HG03175 (cell line): ENCODE results near the gene CCL1.
"Not testable (repeated sequence)": the region's sequence is repeated elsewhere in the genome, so short reads cannot be mapped to it uniquely, and the experiment has no call there.

ENCODE experiments used
- ATAC-seq: cut with Tn5 transposase; IDR thresholded peaks from one replicate; pipeline ENCODE4 v1.9.1; 2021; ENCODE audit warnings: mild to moderate bottlenecking, moderate library complexity; ENCODE audit not compliant: unreplicated experiment

CCL1 gene

GRCh38 chr17:34361478-34362061 is 1.5 kb downstream of the CCL1 start:
- peak; percentile 77 for ATAC-seq

GRCh38 chr17:34360601-34361270 is 2.3 kb downstream of the CCL1 start:
- no peak for ATAC-seq

- no peak for ATAC-seq
Measured at GRCh38 chr17:34358631-34359030, 4.4 kb downstream of the CCL1 start.

GRCh38 chr17:34357398-34357797 is 5.6 kb downstream of the CCL1 start:
- ATAC-seq = no peak

- ATAC-seq = no peak
Measured at GRCh38 chr17:34356194-34356593, 6.8 kb downstream of the CCL1 start, which contains the start of gene CCL13. CCL13 (plus strand) TSS chr17:34356480; CDS start chr17:34356527, 47 bp downstream.

- no peak for ATAC-seq
Measured at GRCh38 chr17:34354637-34355036, 8.4 kb downstream of the CCL1 start.

GRCh38 chr17:34352191-34352590 is 10.8 kb downstream of the CCL1 start:
- ATAC-seq = no peak

GRCh38 chr17:34351096-34351495 is 11.9 kb downstream of the CCL1 start:
- ATAC-seq = no peak

GRCh38 chr17:34349751-34350150 is 13.3 kb downstream of the CCL1 start:
- no peak for ATAC-seq

- ATAC-seq = no peak
Measured at GRCh38 chr17:34347063-34347462, 16.0 kb downstream of the CCL1 start.

GRCh38 chr17:34341916-34342315 is 21.1 kb downstream of the CCL1 start:
- no peak for ATAC-seq

GRCh38 chr17:34339138-34339770 is 23.8 kb downstream of the CCL1 start:
- ATAC-seq = no peak

- no peak for ATAC-seq
Measured at GRCh38 chr17:34337701-34338100, 25.3 kb downstream of the CCL1 start.

GRCh38 chr17:34327580-34327979 is 35.5 kb downstream of the CCL1 start:
- ATAC-seq = not testable (repeated sequence)

- ATAC-seq = no peak
Measured at GRCh38 chr17:34321964-34322363, 41.1 kb downstream of the CCL1 start.

- ATAC-seq = no peak
Measured at GRCh38 chr17:34319039-34319483, 44.0 kb downstream of the CCL1 start, which contains the start of gene CCL8. CCL8 (plus strand) TSS chr17:34319435; CDS start chr17:34319502, 67 bp downstream.

- ATAC-seq = no peak
Measured at GRCh38 chr17:34318474-34318873, 44.6 kb downstream of the CCL1 start.

- no peak for ATAC-seq
Measured at GRCh38 chr17:34314279-34314678, 48.8 kb downstream of the CCL1 start.

- no peak for ATAC-seq
Measured at GRCh38 chr17:34313164-34313563, 49.9 kb downstream of the CCL1 start.

- no peak for ATAC-seq
Measured at GRCh38 chr17:34312080-34312479, 51.0 kb downstream of the CCL1 start.

GRCh38 chr17:34311291-34311690 is 51.7 kb downstream of the CCL1 start:
- ATAC-seq = no peak
